Subcutaneous adipose tissue (tissue), 4 donors: ENCODE measurements around the gene FBXO34. TPM values are rescaled to one million over a fixed set of nuclear protein-coding genes. Genes with fewer than 3 reads are reported as not detected.

Source experiments
- total RNA-seq, 4 donors: library from RNA; depleted of rRNA; stranded (reverse); fragments of >200 nt; gene quantifications; one replicate each; pipeline ENCODE4 v1.1.0, GENCODE V29; 2016
- TF ChIP-seq, protein P1 (sequence below): fragments of 450-650 bp; IDR thresholded peaks from one replicate; pipeline ENCODE4 v1.5.1; 2016; ENCODE audit warnings: low read depth, mild to moderate bottlenecking, control low read depth, antibody characterized with exemption, moderate library complexity

The FBXO34 gene
- total RNA-seq, 4 donors from 2014 or later = 18.4 to 23.5 (median 21.6) TPM

DNA sequence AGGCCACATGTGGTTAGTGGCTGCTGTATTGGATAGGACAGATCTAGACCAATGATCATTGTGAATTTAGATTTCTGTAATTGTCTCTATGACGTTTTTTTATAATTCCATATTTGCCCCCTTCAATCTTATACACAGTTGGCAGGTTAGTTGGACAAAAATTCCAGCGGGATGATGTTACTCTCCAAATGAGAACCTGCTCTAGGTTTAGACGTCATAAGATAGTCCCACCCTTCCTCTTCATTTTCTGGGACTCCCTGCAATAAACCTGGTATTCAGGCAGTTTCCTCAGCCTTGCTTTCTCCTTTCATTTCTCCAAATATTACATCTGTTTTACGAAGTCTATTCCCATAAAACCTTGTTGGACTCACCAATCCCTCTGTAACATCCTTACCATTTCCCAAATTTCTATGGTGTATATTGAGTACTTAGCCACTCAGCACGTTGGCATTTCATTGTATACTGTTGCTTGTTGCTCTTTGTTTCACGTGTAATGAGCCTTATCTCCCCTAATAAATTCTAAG lies 10.2 kb downstream of the FBXO34 start:
- TF ChIP-seq, protein P1, sequence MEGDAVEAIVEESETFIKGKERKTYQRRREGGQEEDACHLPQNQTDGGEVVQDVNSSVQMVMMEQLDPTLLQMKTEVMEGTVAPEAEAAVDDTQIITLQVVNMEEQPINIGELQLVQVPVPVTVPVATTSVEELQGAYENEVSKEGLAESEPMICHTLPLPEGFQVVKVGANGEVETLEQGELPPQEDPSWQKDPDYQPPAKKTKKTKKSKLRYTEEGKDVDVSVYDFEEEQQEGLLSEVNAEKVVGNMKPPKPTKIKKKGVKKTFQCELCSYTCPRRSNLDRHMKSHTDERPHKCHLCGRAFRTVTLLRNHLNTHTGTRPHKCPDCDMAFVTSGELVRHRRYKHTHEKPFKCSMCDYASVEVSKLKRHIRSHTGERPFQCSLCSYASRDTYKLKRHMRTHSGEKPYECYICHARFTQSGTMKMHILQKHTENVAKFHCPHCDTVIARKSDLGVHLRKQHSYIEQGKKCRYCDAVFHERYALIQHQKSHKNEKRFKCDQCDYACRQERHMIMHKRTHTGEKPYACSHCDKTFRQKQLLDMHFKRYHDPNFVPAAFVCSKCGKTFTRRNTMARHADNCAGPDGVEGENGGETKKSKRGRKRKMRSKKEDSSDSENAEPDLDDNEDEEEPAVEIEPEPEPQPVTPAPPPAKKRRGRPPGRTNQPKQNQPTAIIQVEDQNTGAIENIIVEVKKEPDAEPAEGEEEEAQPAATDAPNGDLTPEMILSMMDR = no peak

GRCh38 chr14:55285048-55285652 lies 13.9 kb downstream of the FBXO34 start:
- TF ChIP-seq, protein P1 = no peak

GRCh38 chr14:55288439-55288838 lies 17.2 kb downstream of the FBXO34 start:
- TF ChIP-seq, protein P1 = no peak

GRCh38 chr14:55291480-55292081 lies 20.4 kb downstream of the FBXO34 start:
- TF ChIP-seq, protein P1 = no peak

DNA sequence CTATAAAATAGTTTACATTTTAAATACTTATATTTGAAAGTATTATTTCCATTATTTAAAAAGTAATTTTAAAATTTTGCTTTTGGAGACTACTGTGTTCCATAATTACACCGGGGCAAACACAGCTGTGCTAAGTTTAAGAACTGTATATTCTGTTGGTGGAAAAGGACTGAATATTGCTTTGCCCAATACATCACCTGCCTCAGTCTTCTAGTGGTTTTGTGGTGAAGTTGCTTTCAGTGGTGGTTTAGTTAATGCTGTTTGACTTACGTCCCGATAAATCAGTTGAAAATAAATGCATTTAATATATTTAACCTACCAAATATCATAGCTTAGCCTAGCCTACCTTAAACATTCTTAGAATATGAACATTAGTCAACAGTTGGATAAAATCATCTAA lies 23.4 kb downstream of the FBXO34 start:
- TF ChIP-seq, protein P1 = no peak

GRCh38 chr14:55297611-55298499 lies 26.6 kb downstream of the FBXO34 start:
- TF ChIP-seq, protein P1 = no peak

DNA sequence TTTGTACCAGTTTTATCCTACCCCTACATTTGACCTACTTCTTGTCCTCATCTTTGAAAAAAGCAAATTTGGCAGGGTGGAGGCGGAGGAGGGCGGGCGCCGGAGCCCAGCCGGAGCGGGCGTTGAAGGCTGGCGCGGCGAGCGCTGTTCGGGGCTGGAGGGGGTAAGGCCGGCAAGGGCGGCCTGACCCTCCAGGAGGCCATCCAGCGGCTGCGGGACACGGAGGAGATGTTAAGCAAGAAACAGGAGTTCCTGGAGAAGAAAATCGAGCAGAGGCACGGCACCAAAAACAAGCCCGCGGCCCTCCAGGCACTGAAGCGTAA lies 27.2 kb downstream of the FBXO34 start:
- TF ChIP-seq, protein P1 = no peak
